ENCODE results near the gene XDH.

DNA sequence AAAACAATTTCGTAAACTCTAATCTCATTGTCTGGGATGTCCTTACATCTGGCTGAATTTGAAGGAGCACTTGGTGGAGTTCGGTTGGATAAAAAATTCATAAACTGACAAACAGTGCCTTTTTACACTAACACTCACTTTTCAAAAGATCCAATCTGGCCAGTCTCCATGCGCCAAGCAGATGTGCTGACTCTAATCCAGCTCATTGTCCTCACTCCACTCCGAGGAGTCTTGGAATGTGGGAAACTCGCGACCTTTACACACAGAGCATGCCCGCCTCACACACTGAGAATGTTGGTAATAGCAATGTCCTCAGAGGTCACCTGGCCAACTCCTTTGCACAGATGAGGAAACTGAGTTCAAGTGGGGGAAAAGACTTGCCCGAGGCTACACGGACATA is 66.8 kb downstream of the XDH start:
- TF ChIP-seq, protein P1, sequence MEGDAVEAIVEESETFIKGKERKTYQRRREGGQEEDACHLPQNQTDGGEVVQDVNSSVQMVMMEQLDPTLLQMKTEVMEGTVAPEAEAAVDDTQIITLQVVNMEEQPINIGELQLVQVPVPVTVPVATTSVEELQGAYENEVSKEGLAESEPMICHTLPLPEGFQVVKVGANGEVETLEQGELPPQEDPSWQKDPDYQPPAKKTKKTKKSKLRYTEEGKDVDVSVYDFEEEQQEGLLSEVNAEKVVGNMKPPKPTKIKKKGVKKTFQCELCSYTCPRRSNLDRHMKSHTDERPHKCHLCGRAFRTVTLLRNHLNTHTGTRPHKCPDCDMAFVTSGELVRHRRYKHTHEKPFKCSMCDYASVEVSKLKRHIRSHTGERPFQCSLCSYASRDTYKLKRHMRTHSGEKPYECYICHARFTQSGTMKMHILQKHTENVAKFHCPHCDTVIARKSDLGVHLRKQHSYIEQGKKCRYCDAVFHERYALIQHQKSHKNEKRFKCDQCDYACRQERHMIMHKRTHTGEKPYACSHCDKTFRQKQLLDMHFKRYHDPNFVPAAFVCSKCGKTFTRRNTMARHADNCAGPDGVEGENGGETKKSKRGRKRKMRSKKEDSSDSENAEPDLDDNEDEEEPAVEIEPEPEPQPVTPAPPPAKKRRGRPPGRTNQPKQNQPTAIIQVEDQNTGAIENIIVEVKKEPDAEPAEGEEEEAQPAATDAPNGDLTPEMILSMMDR (IDR thresholded peaks at IDR 0.05), result no peak
- TF ChIP-seq POLR2A (IDR thresholded peaks at IDR 0.05), result no peak
